HG03039 (cell line): ENCODE measurements around the gene DAO.

ENCODE experiments used
- ATAC-seq: cut with Tn5 transposase; IDR thresholded peaks from one replicate; pipeline ENCODE4 v1.9.1; 2021; ENCODE audit warnings: mild to moderate bottlenecking, moderate library complexity; ENCODE audit not compliant: unreplicated experiment

DAO gene

GRCh38 chr12:108868781-108869180 is 11.1 kb upstream of the DAO start:
- ATAC-seq = no peak

- ATAC-seq = no peak
Measured at GRCh38 chr12:108875280-108875679, 4.6 kb upstream of the DAO start.

- no peak for ATAC-seq
Measured at GRCh38 chr12:108875682-108876361, 4.1 kb upstream of the DAO start.

GRCh38 chr12:108876550-108876949 is 3.3 kb upstream of the DAO start:
- no peak for ATAC-seq

GRCh38 chr12:108881953-108882352 is 2.1 kb downstream of the DAO start:
- ATAC-seq = no peak

GRCh38 chr12:108884116-108885012 is 4.5 kb downstream of the DAO start:
- no peak for ATAC-seq

GRCh38 chr12:108886873-108887629 is 7.2 kb downstream of the DAO start:
- ATAC-seq = no peak

- ATAC-seq = no peak
Measured at GRCh38 chr12:108888031-108888430, 8.1 kb downstream of the DAO start.

GRCh38 chr12:108890208-108890607 is 10.3 kb downstream of the DAO start:
- ATAC-seq = no peak

GRCh38 chr12:108895220-108895802 is 15.4 kb downstream of the DAO start:
- ATAC-seq = no peak

GRCh38 chr12:108896336-108896735 is 16.4 kb downstream of the DAO start:
- ATAC-seq = no peak

GRCh38 chr12:108896817-108897216 is 16.9 kb downstream of the DAO start:
- no peak for ATAC-seq

GRCh38 chr12:108899145-108899544 is 19.3 kb downstream of the DAO start:
- no peak for ATAC-seq

GRCh38 chr12:108905725-108906124 is 25.8 kb downstream of the DAO start:
- no peak for ATAC-seq

GRCh38 chr12:108906971-108907370 is 27.1 kb downstream of the DAO start:
- no peak for ATAC-seq

- no peak for ATAC-seq
Measured at GRCh38 chr12:108907839-108908351, 28.0 kb downstream of the DAO start.

- no peak for ATAC-seq
Measured at GRCh38 chr12:108910336-108910735, 30.4 kb downstream of the DAO start.

- no peak for ATAC-seq
Measured at GRCh38 chr12:108911915-108912314, 32.0 kb downstream of the DAO start.

GRCh38 chr12:108912361-108912760 is 32.5 kb downstream of the DAO start:
- no peak for ATAC-seq

GRCh38 chr12:108914121-108914531 is 34.2 kb downstream of the DAO start:
- no peak for ATAC-seq

GRCh38 chr12:108915632-108916133 is 35.8 kb downstream of the DAO start:
- ATAC-seq = no peak
